NCI-H1417 (cell line): ENCODE results near the gene RBPJL.

Experiments used
- DNase-seq, 3 experiments: peaks; one replicate each; lab custom pipeline; 2025; lab: John Stamatoyannopoulos, UW

Gene RBPJL, protein sequence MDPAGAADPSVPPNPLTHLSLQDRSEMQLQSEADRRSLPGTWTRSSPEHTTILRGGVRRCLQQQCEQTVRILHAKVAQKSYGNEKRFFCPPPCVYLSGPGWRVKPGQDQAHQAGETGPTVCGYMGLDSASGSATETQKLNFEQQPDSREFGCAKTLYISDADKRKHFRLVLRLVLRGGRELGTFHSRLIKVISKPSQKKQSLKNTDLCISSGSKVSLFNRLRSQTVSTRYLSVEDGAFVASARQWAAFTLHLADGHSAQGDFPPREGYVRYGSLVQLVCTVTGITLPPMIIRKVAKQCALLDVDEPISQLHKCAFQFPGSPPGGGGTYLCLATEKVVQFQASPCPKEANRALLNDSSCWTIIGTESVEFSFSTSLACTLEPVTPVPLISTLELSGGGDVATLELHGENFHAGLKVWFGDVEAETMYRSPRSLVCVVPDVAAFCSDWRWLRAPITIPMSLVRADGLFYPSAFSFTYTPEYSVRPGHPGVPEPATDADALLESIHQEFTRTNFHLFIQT

DNA sequence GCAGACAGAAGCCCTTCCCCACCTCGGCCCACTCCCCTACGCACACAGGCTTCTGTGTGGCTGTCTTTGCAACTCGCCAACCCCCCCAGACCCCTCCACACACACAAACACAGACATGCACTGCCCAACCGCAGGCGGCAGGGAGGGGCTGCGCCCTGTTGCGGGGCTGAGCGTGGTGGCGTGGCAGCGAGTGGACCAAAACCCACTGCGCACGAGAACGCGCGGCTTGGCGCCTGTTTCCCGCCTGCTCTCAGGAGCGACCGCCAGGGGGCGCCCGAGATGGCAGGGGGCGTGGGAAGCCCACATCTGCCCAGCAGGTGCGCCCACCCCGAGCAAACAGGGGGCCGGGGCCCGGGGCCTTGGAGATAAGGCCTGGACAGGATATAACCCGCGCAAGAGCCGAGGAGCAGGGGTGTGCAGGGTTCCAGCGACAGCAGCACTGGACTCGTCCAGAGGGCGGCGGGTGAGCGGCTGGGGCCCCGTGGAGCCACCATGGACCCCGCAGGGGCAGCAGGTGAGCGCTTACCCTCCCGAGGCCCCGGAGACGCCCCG, at the start of gene RBPJL:
RBPJL (plus strand) TSS at position 410 of the 552 bp plus-strand sequence; CDS start at position 493, 83 bp downstream.
- DNase-seq, result no peak

DNA sequence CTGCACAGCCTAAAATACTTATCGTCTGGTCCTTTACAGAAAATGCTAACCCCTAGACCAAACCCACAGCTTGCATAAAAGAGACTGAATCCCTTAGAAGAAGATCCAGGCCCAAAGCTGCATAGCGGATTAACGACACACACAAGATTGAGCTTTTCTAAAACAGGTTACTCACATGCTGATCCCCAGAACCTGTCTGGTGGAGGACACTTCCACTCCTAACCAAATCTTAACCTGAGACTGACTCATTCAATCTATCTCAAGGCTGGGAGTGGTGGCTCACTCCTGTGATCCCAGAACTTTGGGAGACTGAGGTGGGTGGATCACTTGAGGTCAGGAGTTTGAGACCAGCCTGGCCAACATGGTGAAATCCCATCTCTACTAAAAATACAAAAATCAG, 49.5 kb upstream of the RBPJL start:
- DNase-seq, result no peak

DNA sequence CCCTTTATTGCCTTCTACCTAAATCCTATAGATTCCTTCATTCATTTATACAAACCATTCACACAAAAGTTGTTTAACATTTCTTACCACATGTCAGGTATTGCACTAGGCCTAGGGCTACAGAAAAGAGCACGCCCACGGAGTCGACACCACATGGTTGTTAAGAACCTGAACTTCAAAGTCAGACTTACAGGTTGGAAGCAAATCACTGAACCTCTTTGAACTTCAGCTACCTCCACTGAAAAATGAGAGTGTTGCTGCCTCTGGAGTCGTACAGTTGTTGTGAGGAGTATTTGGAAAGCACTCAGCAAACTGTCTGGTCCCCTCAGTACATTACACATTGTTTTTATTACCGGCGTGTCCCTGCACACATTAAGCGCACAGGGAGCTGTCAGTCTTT, 48.9 kb upstream of the RBPJL start:
- DNase-seq, result no peak

DNA sequence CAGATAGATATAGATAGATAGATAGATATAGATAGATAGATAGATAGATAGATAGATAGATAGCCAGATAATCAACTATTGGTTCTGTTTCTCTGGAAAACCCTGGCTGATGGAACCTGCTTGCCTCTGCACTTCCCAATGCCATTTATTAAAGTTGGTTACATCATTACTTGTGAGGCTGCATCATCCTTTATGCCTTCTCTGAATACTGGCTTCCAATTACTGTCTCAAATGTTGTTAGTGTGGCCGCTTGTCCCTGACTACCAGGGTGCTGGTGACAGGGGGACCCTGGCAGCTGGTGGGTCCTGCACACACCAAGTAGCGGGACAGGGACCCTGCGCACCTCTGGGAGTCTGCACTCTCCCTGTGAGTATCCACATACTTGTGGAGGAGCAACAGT, 48.4 kb upstream of the RBPJL start:
- DNase-seq, result no peak

DNA sequence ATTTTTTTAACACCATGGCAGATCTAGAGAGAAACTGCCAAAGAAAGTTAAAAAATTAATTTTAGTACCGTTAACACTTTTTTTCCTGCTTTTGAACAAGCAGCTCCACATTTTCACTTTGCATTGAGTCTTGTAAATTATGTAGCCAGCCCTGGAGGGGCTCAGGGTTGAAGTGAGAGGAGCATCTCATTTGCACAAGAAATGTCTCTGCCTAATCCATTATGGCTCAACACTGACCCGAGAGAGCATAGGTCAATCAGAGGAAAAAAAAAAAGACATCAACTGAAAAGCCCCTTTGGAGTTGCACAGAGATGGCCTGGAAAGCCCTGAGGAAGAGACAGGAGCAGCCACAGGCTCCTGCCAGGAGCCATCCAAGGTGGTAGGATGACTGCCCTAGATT, 48.0 kb upstream of the RBPJL start:
- DNase-seq, result no peak

DNA sequence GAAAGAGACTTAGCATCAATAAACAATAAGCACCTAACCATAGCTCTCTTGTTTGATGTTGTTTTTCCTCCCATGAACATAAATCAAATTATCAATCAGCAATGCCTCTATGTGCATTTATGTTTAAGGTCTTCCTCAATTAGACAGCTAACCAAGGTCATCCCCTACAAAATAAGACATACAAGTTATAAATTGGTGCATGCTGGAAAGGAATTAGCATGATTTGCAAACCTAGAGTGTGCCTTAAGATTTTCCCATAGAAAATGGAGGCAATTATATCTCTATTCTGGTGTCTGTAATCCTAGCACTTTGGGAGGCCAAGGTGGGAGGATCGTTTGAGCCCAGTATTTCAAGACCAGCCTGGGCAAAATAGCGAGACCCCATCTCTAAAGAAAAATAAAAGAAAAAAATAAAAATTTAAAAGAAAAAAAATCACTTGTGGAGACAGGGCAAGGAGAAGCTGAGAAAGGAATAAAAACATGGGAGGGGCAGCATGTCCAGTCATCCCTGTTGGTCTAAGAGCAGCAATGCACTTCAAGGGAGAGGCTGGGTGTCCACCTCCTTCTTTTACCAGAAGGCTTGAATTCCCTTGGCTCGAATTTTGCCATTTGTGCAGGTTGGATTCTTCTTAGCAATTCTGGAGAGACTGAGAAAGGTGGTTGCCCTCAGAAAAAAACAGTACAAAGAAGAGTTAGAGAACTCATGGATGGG, 42.9 kb upstream of the RBPJL start:
- no peak for DNase-seq

DNA sequence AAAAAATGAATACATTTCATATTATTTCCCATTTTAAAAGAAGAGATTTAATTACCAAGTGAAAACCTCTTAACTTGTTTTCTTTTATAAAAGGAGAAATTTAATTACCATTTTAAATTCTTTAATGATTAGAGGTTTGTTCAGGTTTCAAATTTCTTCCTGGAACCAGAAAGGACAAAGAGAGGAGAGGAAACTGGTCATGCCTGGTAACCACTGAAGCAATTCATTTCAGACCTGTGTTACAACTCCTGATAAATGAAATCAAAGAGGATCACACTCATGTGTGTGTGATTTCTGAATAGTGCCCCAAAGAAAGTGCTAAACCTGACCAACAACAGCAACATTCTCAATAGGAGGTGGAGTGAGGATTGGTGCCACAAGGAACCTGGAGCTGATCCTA, 39.7 kb upstream of the RBPJL start:
- DNase-seq, result no peak

DNA sequence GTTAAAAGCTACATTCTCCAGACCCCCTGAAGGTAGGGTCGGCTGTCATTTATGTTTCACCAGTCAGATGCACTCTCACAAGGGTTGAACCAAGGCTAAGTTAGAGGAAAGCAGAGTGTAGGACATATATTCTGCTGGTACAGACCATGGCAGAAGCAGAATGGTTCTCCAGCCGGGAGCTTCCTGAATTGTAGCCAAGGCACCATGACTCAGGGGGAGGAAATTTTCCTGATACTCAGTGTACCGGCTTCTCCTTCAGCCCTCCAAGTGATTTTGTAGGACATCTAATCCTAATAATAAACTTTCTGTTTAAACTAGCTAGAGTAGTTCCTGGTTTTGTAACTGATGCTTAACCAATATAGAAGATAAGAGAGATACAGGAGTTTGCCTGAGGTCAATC, 38.1 kb upstream of the RBPJL start:
- DNase-seq, result no peak

DNA sequence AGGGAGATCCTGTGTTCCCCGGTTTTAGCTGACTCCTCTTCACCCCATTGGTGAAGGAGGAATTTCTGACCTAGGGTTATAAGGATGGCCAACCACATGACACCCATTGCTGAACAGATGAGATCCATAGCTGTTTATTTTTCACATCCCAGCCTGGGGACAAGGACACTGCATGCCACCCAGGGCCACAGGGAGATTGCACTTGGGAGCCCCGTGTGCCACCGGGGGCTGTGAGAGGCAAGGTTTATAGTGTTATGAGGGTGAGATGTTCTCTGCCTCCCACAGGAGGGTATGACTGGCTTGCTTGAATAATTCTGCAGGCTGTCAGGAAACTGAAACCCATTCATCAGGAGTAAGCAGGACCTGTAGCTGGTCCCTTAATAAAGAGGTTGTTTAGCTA, 37.6 kb upstream of the RBPJL start:
- no peak for DNase-seq

DNA sequence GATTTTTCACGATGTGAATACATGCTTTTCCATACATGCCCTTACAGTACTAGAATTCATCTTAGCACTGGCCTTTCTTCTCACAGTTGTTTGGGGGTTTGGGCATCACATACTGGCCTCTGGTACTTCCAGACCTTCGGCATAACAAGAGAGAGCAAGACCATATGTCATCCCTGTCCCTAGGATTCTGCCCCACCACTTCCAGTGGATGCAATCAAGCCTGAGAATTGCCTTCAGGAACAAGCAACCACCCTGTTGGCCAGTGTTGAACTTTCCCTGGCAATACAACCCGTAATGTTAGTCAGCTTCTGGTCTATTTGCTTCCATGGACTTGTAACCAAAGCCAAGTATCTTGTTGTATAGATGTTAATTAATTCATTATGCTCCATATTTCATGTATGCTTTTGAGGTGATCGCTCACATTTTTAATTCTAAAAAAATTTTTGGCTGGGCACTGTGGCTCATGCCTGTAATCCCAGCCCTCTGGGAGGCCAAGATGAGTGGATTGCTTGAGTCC, 36.8 kb upstream of the RBPJL start:
- DNase-seq, result no peak

DNA sequence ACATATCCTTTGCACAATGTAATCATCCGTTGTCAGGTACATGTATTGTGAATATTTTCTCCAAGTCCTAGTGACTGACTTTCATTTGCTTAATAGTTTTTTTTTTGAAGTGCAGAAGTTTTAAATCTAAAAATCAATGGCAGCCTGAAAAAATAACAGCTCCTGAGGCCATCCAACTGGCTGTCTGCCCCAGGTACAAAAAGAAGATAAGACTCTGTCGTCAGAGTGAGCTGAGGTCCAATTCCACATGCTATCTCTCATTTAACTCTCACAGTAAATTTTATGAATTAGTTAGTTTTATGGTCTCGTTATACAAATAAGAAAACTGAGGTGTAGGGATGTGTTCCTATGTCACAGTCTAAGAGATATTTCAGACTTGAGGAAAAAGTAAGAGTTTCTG, 31.3 kb upstream of the RBPJL start:
- no peak for DNase-seq

DNA sequence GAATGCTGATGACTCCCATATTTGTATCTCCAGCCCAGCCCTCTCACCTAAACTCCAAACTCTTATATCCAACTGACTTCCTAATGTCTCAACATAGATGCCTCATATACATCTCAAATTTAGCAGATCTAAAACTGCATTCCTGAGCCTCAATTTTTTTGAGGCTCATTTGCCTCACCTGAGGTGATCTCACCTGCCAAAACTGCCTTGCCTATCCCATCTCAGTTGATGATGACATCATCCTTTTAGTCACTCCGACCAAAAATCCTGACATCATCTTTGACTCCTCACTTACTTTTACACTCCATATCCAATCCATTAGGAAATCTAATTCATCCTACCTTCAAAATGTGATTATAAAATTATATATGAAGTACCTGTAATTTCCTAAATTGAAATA, 26.6 kb upstream of the RBPJL start:
- no peak for DNase-seq

DNA sequence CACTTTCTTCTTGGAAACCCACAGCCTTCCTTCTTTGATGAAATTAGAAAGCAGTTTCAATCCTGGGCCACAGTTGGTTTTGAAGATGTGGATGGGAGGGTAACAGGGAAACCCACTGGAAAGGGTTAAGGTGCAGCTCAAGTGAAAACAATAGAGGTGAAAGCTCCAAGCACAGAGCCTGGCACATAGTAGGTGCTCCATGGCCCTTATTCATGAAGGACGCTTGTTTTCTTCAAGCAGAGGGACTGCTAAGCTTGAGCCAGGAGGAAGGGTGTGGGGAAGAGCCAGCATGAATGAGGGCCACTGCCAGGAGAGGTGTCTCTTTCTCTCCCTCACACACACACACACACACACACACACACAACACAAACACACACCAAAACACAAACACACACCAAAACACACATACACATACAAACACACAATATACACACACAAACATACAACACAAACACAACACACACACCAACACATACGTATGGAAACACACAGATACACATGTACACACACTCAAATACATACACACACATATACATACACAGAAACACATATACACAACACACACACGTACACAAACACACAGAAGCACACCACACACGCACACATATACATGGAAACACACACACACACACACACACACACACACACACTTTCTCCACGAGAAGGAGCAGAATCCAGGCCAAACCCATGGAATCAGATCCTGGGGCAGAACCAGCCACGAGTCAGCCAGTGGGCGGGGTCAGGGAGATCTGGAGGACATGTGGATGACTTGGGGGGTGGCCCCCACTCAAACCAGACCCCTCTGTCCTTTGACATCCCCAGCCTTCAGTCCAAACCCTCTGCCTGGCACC, 23.7 kb upstream of the RBPJL start:
- no peak for DNase-seq

DNA sequence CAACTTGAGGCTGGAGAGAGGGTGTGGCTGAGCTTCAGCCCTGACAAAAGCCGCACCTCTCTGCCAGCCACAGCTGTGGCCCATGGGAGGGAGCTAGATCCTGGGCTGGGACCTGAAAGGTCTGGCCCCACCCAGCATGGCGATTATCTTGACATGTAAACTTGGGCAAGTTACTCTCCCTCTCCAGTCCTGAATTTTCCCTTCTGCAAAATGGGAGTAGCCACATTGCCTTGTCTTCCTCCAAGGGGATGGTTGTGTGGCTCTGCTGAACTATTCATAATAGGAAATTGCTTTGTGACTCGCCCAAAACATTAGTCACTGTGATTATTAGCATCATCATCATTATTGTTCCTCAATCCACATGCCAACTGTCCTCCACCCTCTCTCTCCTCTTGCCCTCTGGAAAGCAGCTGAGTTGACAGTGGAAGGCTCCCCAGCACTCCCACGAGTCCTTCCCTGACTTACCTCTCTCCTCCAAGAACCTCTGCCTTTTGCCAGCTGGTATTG, 23.0 kb upstream of the RBPJL start:
- no peak for DNase-seq

DNA sequence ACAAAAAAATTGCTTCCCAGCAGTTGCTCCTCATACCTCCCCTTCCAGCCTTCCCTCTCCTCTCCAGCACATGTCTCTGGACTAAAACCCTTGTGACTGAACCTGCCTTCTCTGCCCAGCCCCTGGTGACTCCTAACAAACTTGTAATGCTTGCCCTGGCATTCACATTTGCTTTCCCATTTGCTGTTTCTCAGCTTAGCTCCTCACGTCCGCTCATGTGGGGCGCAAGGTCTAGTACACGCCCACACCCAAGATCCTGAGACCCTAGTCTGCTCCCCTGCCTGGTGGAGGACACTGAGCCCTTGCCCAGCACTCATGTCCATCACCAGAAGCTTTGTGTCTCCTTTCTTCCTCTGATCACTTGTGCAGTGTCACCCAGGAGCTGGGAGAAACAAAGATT, 18.3 kb upstream of the RBPJL start:
- DNase-seq, result no peak

DNA sequence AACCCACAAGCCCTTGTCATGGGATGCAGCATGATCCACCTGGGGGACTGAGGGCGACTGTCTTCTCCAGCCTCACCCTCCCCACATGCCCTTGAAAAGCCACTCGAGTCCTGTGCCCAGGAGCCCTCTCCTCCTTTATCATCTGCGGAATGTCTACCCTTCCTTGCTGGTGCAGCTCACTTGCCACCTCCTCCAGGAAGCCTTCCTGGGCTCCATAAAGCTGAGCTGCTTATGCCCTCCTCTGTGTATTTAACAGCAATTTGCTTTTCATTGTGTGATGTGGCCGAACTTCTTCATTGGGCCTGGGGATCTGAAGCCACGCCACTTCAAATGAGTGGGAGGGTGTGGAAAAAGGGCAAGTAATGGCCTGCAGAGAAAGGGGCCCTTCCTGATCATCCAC, 17.8 kb upstream of the RBPJL start:
- no peak for DNase-seq

DNA sequence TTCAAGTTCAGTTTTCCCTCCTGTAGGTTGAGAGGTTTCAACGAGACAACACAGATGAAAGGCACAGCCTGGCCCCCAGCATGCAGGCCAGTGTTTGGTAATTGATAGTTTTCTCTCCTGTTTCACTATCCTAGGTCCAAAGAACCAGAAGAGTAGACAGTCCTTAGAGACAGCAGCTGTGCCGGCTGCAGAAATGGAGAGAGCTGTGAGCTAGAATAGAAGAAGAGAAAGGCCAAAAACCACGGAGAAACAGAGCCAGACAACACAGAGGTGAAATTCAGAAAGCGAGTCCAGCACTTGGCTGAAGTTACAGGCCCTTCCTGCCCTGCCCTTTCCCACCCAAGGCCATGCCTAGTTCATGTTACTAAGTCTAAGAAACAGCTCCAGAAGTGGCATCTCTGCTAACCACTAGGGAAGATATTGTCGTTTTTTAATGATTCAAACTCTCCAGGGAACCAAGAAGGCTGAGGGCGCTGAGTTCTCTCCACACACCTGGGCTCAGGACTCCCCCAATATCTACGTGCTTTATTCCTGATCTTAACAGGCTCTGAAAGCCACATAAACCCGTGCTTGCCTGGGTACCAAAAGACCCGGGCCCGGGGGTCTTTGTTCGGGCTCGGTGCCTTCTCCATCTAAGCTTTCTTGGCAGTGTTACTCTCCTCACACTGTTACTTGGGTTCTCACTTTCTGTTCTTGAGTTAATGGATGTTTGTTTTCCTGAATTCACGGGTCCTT, 16.5 kb upstream of the RBPJL start:
- no peak for DNase-seq

DNA sequence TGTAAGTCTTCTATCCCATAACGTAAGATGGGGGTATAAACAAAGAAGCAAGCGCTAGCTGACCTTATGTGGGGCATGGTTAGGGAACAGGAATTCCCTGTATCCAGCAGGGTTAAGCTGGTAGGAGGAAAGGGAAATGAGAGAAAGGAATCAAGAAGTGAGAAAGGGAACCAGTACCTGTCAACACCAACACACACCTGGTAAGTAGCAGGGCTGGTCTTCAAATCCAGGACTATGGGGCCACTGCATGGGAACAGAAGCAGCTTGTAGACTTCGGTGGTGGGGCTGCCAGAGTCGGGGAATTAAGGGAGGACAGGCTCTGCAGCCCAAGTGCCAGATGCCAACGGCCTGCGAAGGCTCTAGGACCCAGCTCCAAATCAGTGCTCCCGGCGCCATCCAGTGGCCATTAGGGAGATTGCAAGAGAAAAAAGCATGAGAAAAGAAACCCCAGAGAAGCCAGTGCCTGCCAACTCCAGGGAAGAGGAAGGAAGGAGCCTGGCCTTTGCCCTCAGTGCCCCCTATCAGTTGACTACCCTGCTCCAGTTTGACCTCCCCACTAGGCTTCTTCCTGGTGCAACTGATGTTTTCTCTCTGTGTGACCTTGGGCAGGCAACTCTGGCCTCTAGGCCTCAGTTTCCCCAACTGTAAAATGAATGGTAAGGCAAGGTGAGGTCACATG, 15.8 kb upstream of the RBPJL start:
- DNase-seq, result peak; percentile 55 to 91 (median 78)

DNA sequence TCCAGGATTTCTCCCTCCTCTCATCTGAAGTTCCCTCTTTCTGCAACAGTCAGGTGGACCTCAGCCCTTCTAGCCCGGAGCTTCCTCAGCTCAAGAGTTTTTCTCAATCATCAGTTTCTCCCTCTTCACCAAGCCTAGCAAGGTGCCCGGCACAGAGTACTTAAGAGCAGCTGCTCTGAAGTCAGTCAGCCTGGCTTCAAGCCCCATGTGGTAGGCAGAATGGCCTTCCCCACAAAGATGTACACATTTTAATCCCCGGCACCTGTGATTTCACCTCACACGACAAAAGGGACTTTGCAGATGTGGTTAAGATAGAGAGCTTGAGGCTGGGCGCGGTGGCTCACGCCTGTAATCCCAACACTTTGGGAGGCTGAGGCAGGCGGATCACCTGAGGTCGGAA, 15.1 kb upstream of the RBPJL start:
- DNase-seq, result peak in 1 of 3 experiments; percentile 17

DNA sequence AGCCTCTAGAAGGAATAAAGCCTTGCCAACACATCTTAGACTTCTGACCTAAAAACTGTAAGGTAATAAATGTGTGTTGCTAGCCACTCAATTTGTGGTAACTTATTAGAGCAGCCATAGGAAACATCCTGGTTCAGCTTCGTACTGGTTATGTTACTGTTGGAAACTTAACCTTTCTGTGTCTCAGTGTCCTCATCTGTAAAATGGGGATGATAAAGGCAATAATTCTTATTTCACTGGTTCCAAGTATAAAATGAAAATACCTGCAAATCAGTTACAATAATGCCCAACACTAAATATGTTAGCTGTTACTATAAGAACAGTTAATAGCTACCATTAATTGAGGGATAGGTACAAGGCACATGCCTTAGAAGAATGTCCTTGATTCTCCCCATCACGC, 14.3 kb upstream of the RBPJL start:
- peak in 1 of 3 experiments; percentile 38 for DNase-seq
